HG02763 (cell line): ENCODE results near the gene ZNF512B.
A peak's percentile ranks its signal among the peaks of the same experiment; 100 is the strongest.
"Not testable (repeated sequence)": the region's sequence is repeated elsewhere in the genome, so short reads cannot be mapped to it uniquely, and the experiment has no call there.

Source experiments
- ATAC-seq: cut with Tn5 transposase; IDR thresholded peaks from one replicate; pipeline ENCODE4 v1.9.1; 2021; ENCODE audit warnings: mild to moderate bottlenecking, moderate library complexity; ENCODE audit not compliant: unreplicated experiment

The ZNF512B gene

GRCh38 chr20:63978319-63979228 is 8.8 kb upstream of the ZNF512B start:
- peak; percentile 41 for ATAC-seq

- no peak for ATAC-seq
These were observed 8.1 kb upstream of the ZNF512B start for GRCh38 chr20:63977739-63978276.

GRCh38 chr20:63976980-63977738 is 7.4 kb upstream of the ZNF512B start:
- no peak for ATAC-seq

GRCh38 chr20:63976511-63976910 is 6.8 kb upstream of the ZNF512B start:
- not testable (repeated sequence) for ATAC-seq

GRCh38 chr20:63974402-63975200 is 4.9 kb upstream of the ZNF512B start:
- ATAC-seq = no peak

- no peak for ATAC-seq
These were observed 4.1 kb upstream of the ZNF512B start for GRCh38 chr20:63973636-63974401.

- ATAC-seq = no peak
These were observed 3.4 kb upstream of the ZNF512B start for GRCh38 chr20:63973160-63973479.

- ATAC-seq = no peak
These were observed 2.8 kb upstream of the ZNF512B start for GRCh38 chr20:63972312-63973159.

GRCh38 chr20:63971960-63972311 is 2.2 kb upstream of the ZNF512B start:
- ATAC-seq = not testable (repeated sequence)

GRCh38 chr20:63970714-63971431 is 1.1 kb upstream of the ZNF512B start:
- ATAC-seq = no peak

GRCh38 chr20:63968928-63969760 is 586 bp downstream of the ZNF512B start:
- no peak for ATAC-seq

- ATAC-seq = no peak
These were observed 1.4 kb downstream of the ZNF512B start for GRCh38 chr20:63968136-63968927.

- ATAC-seq = no peak
These were observed 2.2 kb downstream of the ZNF512B start for GRCh38 chr20:63967330-63968135.

GRCh38 chr20:63966944-63967322 is 2.8 kb downstream of the ZNF512B start:
- no peak for ATAC-seq

- no peak for ATAC-seq
These were observed 3.4 kb downstream of the ZNF512B start for GRCh38 chr20:63966172-63966943.

- ATAC-seq = no peak
These were observed 5.3 kb downstream of the ZNF512B start for GRCh38 chr20:63964412-63964811.
